ENCODE data around the gene SSBP3. TPM values are rescaled to one million over a fixed set of nuclear protein-coding genes. Genes with fewer than 3 reads are reported as not detected.
A peak's percentile ranks its signal among the peaks of the same experiment; 100 is the strongest.

The SSBP3 gene
- total and polyA plus RNA-seq, 9 of the 15 experiments (the other 6 are each of a cell fraction or from before 2014, with no cell fraction given), result 8.7 to 108 (median 33.8) TPM

DNA sequence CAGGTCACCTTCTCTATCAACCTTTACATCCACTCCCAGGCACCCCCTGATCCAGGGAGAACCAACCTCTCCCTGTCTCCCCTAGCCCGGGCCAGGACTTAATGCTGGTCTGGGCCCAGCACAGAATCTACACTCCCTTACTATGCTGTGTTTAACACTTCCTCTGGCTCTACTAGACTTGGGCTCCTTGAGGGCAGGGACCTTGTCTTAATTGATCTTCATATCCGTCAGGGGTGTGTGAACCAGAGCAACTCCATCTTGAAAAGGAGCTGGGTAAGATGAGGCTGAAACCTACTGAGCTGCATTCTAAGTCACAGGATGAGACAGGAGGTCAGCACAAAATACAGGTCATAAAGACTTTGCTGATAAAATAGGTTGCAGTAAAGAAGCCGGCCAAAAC lies 98.9 kb downstream of the SSBP3 start (continued):
- TF ChIP-seq PML (IDR thresholded peaks at IDR 0.05; ENCODE audit: low read length) (no peak), FOXA1 (IDR thresholded peaks at IDR 0.05; ENCODE audit: borderline replicate concordance) (no peak), ELF4 (CRISPR knock-in tag; IDR thresholded peaks at IDR 0.05) (0 out of 2 replicates have a peak, but pooled peaks have one; percentile 55), PTTG1 (tag; IDR thresholded peaks at IDR 0.05; ENCODE audit: low read depth) (peak; percentile 74; the same call in 1 of the 2 replicates), SMAD4 (CRISPR knock-in tag; conservative IDR thresholded peaks at IDR 0.05) (peak; percentile 43; the same call in 1 of the 2 replicates), PTRF (tag; IDR thresholded peaks at IDR 0.05) (peak; percentile 85), ZNF41 (CRISPR knock-in tag; conservative IDR thresholded peaks at IDR 0.05) (0 out of 2 replicates have a peak, but pooled peaks have one; percentile 28), MEF2D (tag; conservative IDR thresholded peaks at IDR 0.05; ENCODE audit: low read depth) (peak; percentile 65; the same call in 1 of the 2 replicates)
- TF ChIP-seq, protein P1, sequence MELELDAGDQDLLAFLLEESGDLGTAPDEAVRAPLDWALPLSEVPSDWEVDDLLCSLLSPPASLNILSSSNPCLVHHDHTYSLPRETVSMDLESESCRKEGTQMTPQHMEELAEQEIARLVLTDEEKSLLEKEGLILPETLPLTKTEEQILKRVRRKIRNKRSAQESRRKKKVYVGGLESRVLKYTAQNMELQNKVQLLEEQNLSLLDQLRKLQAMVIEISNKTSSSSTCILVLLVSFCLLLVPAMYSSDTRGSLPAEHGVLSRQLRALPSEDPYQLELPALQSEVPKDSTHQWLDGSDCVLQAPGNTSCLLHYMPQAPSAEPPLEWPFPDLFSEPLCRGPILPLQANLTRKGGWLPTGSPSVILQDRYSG (tag; conservative IDR thresholded peaks at IDR 0.05; ENCODE audit: low read depth), result peak; percentile 75; the same call in 1 of the 2 replicates
- TF ChIP-seq, protein P2, sequence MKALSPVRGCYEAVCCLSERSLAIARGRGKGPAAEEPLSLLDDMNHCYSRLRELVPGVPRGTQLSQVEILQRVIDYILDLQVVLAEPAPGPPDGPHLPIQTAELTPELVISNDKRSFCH (CRISPR knock-in tag; IDR thresholded peaks at IDR 0.05), result no peak
- TF ChIP-seq, protein P2 (tag; IDR thresholded peaks at IDR 0.05), result peak; percentile 85
- TF ChIP-seq, protein P3, sequence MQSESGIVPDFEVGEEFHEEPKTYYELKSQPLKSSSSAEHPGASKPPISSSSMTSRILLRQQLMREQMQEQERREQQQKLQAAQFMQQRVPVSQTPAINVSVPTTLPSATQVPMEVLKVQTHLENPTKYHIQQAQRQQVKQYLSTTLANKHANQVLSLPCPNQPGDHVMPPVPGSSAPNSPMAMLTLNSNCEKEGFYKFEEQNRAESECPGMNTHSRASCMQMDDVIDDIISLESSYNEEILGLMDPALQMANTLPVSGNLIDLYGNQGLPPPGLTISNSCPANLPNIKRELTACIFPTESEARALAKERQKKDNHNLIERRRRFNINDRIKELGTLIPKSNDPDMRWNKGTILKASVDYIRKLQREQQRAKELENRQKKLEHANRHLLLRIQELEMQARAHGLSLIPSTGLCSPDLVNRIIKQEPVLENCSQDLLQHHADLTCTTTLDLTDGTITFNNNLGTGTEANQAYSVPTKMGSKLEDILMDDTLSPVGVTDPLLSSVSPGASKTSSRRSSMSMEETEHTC (IDR thresholded peaks at IDR 0.05), result no peak
- TF ChIP-seq, protein P4, sequence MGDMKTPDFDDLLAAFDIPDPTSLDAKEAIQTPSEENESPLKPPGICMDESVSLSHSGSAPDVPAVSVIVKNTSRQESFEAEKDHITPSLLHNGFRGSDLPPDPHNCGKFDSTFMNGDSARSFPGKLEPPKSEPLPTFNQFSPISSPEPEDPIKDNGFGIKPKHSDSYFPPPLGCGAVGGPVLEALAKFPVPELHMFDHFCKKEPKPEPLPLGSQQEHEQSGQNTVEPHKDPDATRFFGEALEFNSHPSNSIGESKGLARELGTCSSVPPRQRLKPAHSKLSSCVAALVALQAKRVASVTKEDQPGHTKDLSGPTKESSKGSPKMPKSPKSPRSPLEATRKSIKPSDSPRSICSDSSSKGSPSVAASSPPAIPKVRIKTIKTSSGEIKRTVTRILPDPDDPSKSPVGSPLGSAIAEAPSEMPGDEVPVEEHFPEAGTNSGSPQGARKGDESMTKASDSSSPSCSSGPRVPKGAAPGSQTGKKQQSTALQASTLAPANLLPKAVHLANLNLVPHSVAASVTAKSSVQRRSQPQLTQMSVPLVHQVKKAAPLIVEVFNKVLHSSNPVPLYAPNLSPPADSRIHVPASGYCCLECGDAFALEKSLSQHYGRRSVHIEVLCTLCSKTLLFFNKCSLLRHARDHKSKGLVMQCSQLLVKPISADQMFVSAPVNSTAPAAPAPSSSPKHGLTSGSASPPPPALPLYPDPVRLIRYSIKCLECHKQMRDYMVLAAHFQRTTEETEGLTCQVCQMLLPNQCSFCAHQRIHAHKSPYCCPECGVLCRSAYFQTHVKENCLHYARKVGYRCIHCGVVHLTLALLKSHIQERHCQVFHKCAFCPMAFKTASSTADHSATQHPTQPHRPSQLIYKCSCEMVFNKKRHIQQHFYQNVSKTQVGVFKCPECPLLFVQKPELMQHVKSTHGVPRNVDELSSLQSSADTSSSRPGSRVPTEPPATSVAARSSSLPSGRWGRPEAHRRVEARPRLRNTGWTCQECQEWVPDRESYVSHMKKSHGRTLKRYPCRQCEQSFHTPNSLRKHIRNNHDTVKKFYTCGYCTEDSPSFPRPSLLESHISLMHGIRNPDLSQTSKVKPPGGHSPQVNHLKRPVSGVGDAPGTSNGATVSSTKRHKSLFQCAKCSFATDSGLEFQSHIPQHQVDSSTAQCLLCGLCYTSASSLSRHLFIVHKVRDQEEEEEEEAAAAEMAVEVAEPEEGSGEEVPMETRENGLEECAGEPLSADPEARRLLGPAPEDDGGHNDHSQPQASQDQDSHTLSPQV (IDR thresholded peaks at IDR 0.05), result peak; percentile 85
